IMR-90 (cell line): ENCODE data around the gene DEFB108B. TPM values are rescaled to one million over a fixed set of nuclear protein-coding genes. Genes with fewer than 3 reads are reported as not detected.
"Not testable (repeated sequence)": the region's sequence is repeated elsewhere in the genome, so short reads cannot be mapped to it uniquely, and the experiment has no call there.

Source experiments
- ATAC-seq: fragments of 200-7000 bp; cut with Tn5 transposase; 2 replicates; pipeline ENCODE4 v1.9.1; 2020; ENCODE audit warnings: low read depth, mild to moderate bottlenecking, moderate library complexity
- BruUV-seq: library from RNA; stranded (reverse); fragments of 400-500 nt; replicated peaks from 2 replicates; lab custom pipeline; 2021; lab: Mats Ljungman, UMichigan
- CTCF ChIA-PET: fragments of 300-600 bp; formaldehyde crosslinking; extraction: SDS; loops from one replicate; lab custom pipeline; 2021; ENCODE audit warnings: antibody characterized with exemption; lab: Yijun Ruan, JAX
- POLR2A ChIA-PET: fragments of 300-600 bp; sonication (Branson Sonifier 250); formaldehyde crosslinking; loops from one replicate; lab custom pipeline; 2022; ENCODE audit warnings: antibody characterized with exemption; ENCODE audit not compliant: unreplicated experiment; lab: Charles Lee
- DNase-seq: peaks from one replicate; pipeline ENCODE4 v3.0.0; 2013
- H2AFZ ChIP-seq: replicated peaks from 2 replicates; pipeline ENCODE3; 2013; ENCODE audit warnings: low read length, mild to moderate bottlenecking; ENCODE audit not compliant: poor library complexity
- H2AK5ac ChIP-seq: 2 replicates; pipeline ENCODE4 v1.6.1; 2013; ENCODE audit warnings: low read depth, low read length, inconsistent platforms
- H2AK9ac ChIP-seq: replicated peaks from 2 replicates; pipeline ENCODE3; 2013; ENCODE audit warnings: mild to moderate bottlenecking, low read depth, low read length, moderate library complexity; ENCODE audit not compliant: poor library complexity
- H2BK120ac ChIP-seq: 2 replicates; pipeline ENCODE4 v1.6.1; 2013; ENCODE audit warnings: low read depth, low read length, inconsistent platforms
- H2BK15ac ChIP-seq: 3 replicates; pipeline ENCODE4 v1.6.1; 2013; ENCODE audit warnings: low read depth, low read length, inconsistent platforms
- H2BK20ac ChIP-seq: 2 replicates; pipeline ENCODE4 v1.6.1; 2013; ENCODE audit warnings: low read depth, mild to moderate bottlenecking, inconsistent platforms, low read length, moderate library complexity
- H2BK5ac ChIP-seq: 2 replicates; pipeline ENCODE4 v1.6.1; 2013; ENCODE audit warnings: mild to moderate bottlenecking, low read depth, low read length, inconsistent platforms; ENCODE audit not compliant: poor library complexity, severe bottlenecking
- H3K14ac ChIP-seq: replicated peaks from 2 replicates; pipeline ENCODE4 v1.6.1; 2013; ENCODE audit warnings: low read depth, low read length, inconsistent platforms
- H3K18ac ChIP-seq: 2 replicates; pipeline ENCODE4 v1.6.1; 2013; ENCODE audit warnings: low read depth, low read length, control low read depth
- H3K23ac ChIP-seq: 2 replicates; pipeline ENCODE4 v1.6.1; 2013; ENCODE audit warnings: low read depth, low read length, inconsistent platforms
- H3K27ac ChIP-seq: 2 replicates; pipeline ENCODE4 v1.5.1; 2013; ENCODE audit warnings: mild to moderate bottlenecking, control low read depth, low read length; ENCODE audit not compliant: insufficient read depth
- H3K27me3 ChIP-seq: 2 replicates; pipeline ENCODE4 v1.6.1; 2013; ENCODE audit warnings: low read length; ENCODE audit not compliant: control insufficient read depth, insufficient read depth
- H3K36me3 ChIP-seq: 2 replicates; pipeline ENCODE4 v1.6.1; 2013; ENCODE audit warnings: low read length, mixed read lengths; ENCODE audit not compliant: control insufficient read depth, insufficient read depth
- H3K4ac ChIP-seq: 2 replicates; pipeline ENCODE4 v1.6.1; 2013; ENCODE audit warnings: low read depth, low read length, inconsistent platforms
- H3K4me1 ChIP-seq: 2 replicates; pipeline ENCODE4 v1.6.1; 2013; ENCODE audit warnings: low read length, mixed read lengths; ENCODE audit not compliant: control insufficient read depth, insufficient read depth
- H3K4me2 ChIP-seq: 2 replicates; pipeline ENCODE4 v1.6.1; 2013; ENCODE audit warnings: low read depth, mild to moderate bottlenecking, control low read depth, low read length, moderate library complexity
- H3K4me3 ChIP-seq: 2 replicates; pipeline ENCODE4 v1.5.1; 2013; ENCODE audit warnings: low read depth, mild to moderate bottlenecking, control low read depth, low read length, moderate library complexity; ENCODE audit not compliant: insufficient read depth
- H3K56ac ChIP-seq: 2 replicates; pipeline ENCODE4 v1.6.1; 2013; ENCODE audit warnings: low read length, inconsistent platforms; ENCODE audit not compliant: insufficient read depth; ENCODE audit errors: extremely low read depth
- H3K79me1 ChIP-seq, 2 experiments: 2 replicates each; pipeline ENCODE4 v1.6.1; 2013; ENCODE audit warnings: low read length in 2 of 2, inconsistent platforms in 1 of 2, low read depth in 1 of 2
- H3K9ac ChIP-seq: 2 replicates; pipeline ENCODE4 v1.6.1; 2013; ENCODE audit warnings: low read depth, low read length, control low read depth
- H3K9me1 ChIP-seq: 2 replicates; pipeline ENCODE4 v1.6.1; 2013; ENCODE audit warnings: low read length, inconsistent platforms; ENCODE audit not compliant: insufficient read depth
- H3K9me3 ChIP-seq: 2 replicates; pipeline ENCODE4 v1.6.1; 2013; ENCODE audit warnings: low read length; ENCODE audit not compliant: control insufficient read depth, insufficient read depth
- H4K20me1 ChIP-seq: 2 replicates; pipeline ENCODE4 v1.6.1; 2013; ENCODE audit warnings: low read length, inconsistent platforms; ENCODE audit not compliant: insufficient read depth
- H4K5ac ChIP-seq: 2 replicates; pipeline ENCODE4 v1.6.1; 2013; ENCODE audit warnings: mild to moderate bottlenecking, low read depth, low read length, control low read depth
- H4K8ac ChIP-seq, 2 experiments: 2 replicates each; pipeline ENCODE4 v1.6.1; 2013; ENCODE audit warnings: low read depth in 2 of 2, low read length in 2 of 2, control low read depth in 1 of 2, inconsistent platforms in 1 of 2
- H4K91ac ChIP-seq: 2 replicates; pipeline ENCODE4 v1.6.1; 2013; ENCODE audit warnings: low read depth, low read length, inconsistent platforms; ENCODE audit not compliant: insufficient read depth
- WGBS, 2 experiments: methylation state at CpG; one replicate each; pipeline versions ENCODE4 v1.1.5 to v1.1.7; 2013; ENCODE audit warnings: missing lambda C conversion rate in 2 of 2; ENCODE audit not compliant: insufficient read length in 1 of 2; ENCODE audit errors: extremely low coverage in 2 of 2; 5-methylcytosine and 5-hydroxymethylcytosine counted together
- dilution Hi-C: fragments of 300-500 bp; cut with HindIII; formaldehyde crosslinking; loops from one replicate; pipeline ENCODE4 v1.14.3; 2018; ENCODE audit warnings: low sequenced_read_pairs; ENCODE audit not compliant: unreplicated experiment
- in situ Hi-C: fragments of 300-500 bp; cut with MboI; formaldehyde crosslinking; loops from 3 replicates; pipeline ENCODE4 v1.14.3; 2019; ENCODE audit warnings: low sequenced_read_pairs, inconsistent platforms, mixed read lengths
- intact Hi-C: fragments of 100-400 bp; cut with micrococcal nuclease; formaldehyde crosslinking; loops from 2 replicates; pipeline ENCODE4 v1.10.0; 2022
- polyA plus RNA-seq, 3 experiments: library from polyadenylated mRNA; depleted of rRNA; stranded (reverse); fragments of >200 nt; gene quantifications; 2 replicates each; pipeline ENCODE4 v1.2.3, GENCODE V29; 2012; ENCODE audit warnings: low replicate concordance in 1 of 3
- total RNA-seq: library from RNA; depleted of rRNA; stranded (reverse); fragments of >200 nt; gene quantifications from 2 replicates; pipeline ENCODE4 v1.2.3, GENCODE V29; 2012

DEFB108B gene
- total and polyA plus RNA-seq, 2 of the 4 experiments (the other 2 are of a cell fraction), result not detected

- in situ Hi-C loops, CTCF ChIA-PET, H4K8ac ChIP-seq: not testable (repeated sequence)
Observed at GRCh38 chr11:71796016-71796415, 37.0 kb upstream of the DEFB108B start.

GRCh38 chr11:71796781-71797180 is 36.2 kb upstream of the DEFB108B start:
- H2BK20ac ChIP-seq, H4K20me1 ChIP-seq, H4K91ac ChIP-seq, H2AK5ac ChIP-seq, DNase-seq, H2BK120ac ChIP-seq, H3K4me2 ChIP-seq, H2AFZ ChIP-seq, intact Hi-C loops, dilution Hi-C loops, H3K27ac ChIP-seq, H2AK9ac ChIP-seq, H3K27me3 ChIP-seq, H3K4ac ChIP-seq, H2BK15ac ChIP-seq, H3K9me3 ChIP-seq, H3K4me3 ChIP-seq, H4K5ac ChIP-seq, H3K23ac ChIP-seq, H3K79me1 ChIP-seq, CTCF ChIA-PET, H2BK5ac ChIP-seq, H3K14ac ChIP-seq, POLR2A ChIA-PET, H3K18ac ChIP-seq, H3K9ac ChIP-seq, H3K9me1 ChIP-seq, H3K4me1 ChIP-seq, in situ Hi-C loops, H3K56ac ChIP-seq, H4K8ac ChIP-seq, BruUV-seq, ATAC-seq, H3K36me3 ChIP-seq: not testable (repeated sequence)
- no CpG with 5 or more reads among the region's 9 CpGs for WGBS, 2 experiments

More at GRCh38 chr11:71796016-71796415, 37.0 kb upstream of the DEFB108B start:
- H2BK5ac ChIP-seq, H3K14ac ChIP-seq, H3K18ac ChIP-seq, H2BK15ac ChIP-seq, H3K4me3 ChIP-seq, H3K27me3 ChIP-seq, H3K9me3 ChIP-seq, H4K20me1 ChIP-seq, ATAC-seq, H2BK20ac ChIP-seq, dilution Hi-C loops, H3K79me1 ChIP-seq, H4K91ac ChIP-seq, H3K36me3 ChIP-seq, H3K4me2 ChIP-seq, H3K9ac ChIP-seq, H2AK5ac ChIP-seq, DNase-seq, H2AFZ ChIP-seq, H2AK9ac ChIP-seq, H3K4ac ChIP-seq, POLR2A ChIA-PET, H3K9me1 ChIP-seq, BruUV-seq, H3K56ac ChIP-seq, H3K23ac ChIP-seq, H2BK120ac ChIP-seq, intact Hi-C loops, H4K5ac ChIP-seq, H3K27ac ChIP-seq, H3K4me1 ChIP-seq: not testable (repeated sequence)
- whole genome bisulfite sequencing, 2 experiments, result 96% methylated on average over 7 of the region's 16 CpGs; no CpG with 5 or more reads in 1 of the 2 experiments
